Activated naive CD8-positive, alpha-beta T cell treated with anti-CD3 and anti-CD28 coated beads, Interleukin-2, amount 50 U/mL, for 16 hours (primary cell): ENCODE measurements around the gene GNA12.

ENCODE experiments used
- DNase-seq: peaks from one replicate; pipeline ENCODE4 v3.0.0-alpha.2; 2020; ENCODE audit warnings: low read depth, low spot score

GNA12 gene

DNA sequence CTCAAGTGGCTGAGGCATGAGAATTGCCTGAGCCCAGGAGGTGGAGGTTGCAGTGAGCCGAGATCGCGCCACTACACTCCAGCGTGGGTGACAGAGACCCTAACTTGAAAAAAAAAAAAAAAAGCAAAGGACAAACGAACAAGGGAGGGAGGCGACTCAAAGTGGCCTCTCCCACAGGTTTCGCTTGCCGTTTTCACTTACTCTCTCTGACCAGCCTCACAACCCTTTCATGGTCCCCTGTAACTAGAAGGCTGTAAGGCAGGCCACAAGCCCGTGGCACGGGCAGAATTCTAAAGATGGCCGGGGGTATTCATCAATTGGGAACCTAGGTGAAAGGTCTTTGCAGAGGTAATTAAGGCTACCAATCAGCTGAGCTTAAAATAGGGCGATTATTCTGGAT lies 25.5 kb downstream of the GNA12 start:
- no peak for DNase-seq

DNA sequence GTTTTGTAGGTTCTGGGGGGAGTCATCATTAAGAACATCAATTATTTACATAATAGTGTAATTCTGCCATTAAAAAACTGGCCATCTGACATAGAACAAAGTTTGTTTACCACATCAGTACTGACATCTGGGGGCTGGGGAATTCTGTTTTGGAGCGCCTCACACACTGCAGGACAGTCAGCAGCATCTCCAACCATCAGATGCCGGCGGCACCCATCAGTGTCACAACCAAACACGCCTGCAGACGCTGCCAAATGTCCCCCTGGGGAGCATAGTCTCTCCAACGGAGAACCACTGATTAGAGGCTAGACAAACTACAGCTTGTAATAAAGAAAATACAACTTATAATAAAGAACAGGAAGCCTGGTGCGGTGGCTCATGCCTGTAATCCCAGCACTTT lies 26.0 kb downstream of the GNA12 start:
- DNase-seq: no peak

DNA sequence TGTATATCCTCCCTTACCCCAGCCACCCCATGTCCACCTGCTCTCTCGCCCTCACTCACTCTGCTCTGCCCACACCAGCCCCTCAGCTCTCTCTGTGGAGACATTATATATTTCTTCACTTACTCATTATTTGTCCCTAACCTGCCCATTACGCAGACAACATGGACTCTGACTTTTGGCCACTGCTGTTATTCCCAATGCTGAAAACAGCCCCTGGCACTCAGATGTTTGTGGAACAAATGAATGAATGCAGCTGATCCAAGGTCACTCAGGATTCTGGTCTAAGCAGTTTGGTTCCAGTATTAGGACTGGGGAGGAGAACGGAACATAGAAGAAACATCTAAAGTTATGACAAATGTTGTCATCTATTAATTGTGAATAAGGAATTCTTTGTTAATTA lies 26.7 kb downstream of the GNA12 start:
- no peak for DNase-seq

DNA sequence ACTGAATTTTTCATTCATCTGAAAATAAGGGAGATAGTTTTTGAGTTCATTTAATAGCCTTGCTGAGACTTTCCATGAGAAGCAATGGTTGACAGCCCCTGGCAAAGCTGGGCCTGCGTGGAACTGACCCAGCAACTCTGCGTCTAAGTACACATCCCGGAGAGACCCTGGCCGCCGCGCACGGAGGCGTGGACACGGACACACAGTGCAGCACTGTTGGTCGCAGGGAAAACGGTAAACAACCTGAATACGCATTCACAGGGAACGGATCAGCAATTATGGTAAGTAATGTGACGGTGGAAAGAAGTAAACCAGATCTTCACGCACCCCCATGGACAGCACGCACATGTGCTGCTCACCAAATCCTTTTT lies 28.2 kb downstream of the GNA12 start:
- no peak for DNase-seq

DNA sequence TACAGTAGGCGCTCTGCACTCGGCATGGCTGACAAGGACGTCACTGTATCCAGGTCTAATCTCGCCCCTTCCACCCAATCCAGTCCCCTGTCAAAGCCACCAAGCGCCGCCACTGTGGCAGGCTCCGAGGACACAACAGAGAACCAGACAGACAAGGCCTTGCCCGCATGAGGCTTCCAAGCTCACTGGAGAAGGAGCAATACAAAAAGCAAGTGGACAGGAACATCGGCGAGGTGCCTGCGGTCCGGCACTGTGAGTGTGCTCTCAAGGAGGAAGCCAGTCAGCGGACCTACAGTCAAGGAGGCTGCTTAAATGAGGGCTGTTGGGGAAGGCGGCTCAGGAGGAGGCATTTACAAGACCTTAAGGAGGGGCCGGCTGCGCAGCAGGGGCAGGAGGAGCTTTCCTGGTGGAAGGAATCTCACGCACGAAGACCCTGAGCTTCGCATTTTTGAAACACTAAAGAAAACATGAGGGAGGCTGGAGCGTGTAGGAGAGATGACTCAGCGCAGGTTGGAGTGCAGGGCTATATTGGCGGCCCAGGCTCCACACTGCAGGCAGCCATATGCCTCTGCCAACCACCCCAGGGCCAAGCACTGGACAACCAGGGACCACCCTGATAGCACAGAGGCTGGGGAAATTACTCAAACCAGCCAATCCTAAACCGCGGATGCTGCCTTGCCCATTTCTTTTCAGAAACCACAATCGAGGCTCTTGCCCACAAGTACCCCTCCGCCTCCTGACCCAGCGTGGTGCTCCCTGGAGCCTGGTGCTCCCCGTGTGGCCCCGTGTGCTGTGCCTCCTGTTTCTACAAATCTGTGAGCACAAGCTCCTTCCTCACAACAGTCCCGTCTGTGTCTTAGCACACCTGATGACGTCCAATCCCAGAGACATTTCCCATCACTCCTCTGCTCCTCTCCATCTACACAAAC lies 28.9 kb downstream of the GNA12 start:
- no peak for DNase-seq

DNA sequence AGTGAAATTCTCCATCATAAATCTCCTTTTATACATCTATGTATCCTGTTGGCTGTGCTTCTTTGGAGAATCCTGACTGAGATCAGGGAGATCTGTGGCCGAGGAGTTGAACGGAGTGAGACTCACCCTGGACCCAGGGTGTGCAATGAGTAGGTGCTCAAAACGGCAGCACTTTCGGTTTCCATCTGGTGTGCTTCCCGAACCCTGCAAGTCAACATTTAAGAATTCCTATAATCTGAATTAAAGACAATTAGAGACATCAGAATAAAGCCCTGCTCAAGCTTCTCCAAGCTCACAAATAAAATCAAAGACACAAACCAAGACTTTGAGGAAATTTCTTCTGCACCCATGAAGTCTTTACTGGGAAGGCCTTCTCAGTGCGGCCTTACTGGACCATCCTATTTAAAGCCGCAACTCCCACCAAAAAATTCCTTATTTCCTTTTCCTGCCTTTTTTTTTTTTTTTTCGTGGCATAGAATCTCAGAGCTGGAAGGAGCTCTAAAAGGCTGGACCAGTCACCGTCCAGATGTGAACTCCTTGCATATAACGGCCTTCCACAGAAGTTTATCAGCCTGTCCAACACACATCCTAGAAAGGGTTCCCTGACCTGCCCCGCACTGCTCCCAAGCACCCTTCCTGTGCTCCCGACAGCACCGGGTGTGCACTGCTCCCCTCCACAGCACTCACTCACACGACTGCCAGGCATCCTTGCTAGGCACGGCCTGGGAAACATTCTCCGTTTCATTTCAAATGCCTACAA lies 29.7 kb downstream of the GNA12 start:
- no peak for DNase-seq

DNA sequence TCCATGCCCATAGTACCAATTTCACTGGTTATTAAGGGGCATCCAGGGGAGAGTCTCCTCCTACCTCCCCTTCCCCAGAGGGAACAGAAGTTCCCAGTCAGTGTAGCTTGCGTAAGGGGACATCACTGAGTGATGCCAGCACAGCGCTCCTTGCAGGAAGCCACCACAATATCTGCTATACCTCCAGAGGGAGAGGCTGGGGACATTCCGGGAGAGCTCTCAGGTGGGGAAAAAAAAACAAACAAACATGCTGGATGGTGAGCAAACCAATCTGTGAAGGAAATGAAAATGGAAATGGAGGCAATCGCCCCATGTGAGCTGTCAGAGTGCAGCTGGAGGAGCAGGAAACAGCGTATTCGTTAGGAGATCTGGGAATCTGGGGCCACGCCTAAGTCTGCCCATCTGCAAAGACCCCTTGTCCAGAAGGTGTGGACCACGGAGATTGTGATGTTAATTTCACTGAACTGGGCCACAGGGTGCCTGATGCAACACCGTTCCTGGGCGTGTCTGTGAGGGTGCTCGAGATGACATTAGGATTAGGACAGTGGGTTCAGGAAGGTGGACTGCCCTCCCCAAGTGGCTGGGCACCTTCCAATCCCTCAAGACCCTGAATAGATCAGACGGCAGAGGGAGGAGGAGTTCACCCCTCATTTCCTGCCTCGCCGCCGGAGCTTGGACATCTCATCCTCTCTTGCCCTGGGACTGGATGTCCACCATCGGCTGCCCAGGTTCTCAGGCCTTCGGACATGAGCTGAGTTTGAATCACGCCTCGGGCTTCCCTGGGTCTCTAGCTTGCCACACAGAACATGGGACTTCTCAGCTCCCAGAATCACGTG lies 30.5 kb downstream of the GNA12 start:
- DNase-seq: no peak

DNA sequence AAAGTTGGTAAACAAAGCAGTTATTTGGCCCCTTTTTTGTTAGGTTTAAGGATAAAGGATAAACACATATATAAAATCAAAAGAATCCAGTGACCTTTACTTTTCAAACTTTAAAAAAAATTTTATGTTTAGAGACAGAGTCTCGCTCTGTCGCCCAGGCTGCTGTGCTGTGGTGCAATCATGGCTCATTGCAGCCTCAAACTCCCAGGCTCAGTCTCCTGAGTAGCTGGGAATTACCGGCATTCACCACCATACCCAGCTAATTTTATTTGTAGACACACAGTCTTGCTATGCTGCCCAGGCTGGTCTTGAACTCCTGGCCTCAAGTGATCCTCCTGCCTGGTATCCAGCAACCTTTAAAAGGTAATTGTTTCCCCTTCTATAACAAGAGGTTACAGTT lies 31.3 kb downstream of the GNA12 start:
- DNase-seq: no peak

DNA sequence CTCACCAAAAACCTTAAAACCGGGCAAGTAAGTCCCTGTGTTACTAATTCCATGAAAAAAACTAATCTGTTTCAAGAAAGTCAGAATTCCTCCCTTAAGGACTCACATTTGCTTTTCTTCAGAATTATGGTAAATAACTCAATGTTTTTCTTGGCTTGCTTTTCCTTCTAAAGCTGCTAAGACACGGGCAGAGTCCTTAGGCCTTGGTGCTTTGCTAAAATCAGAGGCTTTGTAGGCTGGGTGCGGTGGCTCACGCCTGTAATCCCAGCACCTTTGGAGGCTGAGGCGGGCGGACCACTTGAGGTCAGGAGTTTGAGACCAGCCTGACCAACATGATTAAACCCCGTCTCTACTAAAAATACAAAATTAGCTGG lies 32.0 kb downstream of the GNA12 start:
- DNase-seq: no peak

DNA sequence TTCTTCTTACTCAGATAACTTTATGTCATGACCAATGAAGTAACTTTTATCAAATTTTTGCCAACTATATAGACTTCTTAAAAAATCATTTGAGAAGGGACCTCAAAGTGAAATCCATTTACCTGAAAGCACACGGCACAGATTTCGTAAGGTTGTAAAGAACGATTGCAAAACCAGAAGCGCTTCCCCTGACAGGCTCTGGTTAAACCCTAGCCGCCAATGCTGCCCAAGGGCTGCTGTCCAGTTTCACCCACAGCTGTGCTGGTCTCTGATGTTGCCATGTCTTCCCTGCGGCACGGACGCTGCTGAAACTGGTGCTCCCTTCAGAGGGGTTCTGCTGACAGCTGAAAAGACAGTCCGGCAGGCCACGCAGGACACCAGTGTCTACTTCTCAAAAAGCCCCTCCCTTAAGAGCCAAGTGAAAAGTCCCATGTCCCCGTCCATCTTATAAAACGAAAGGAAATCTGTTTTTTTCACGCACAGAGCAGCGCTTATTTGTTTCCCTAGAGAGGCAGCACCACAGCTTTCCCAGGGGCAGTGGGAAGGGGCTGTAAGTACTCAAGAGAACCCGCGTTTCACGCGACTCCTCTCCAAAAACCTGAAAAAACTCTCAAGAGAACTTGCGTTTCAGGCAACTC lies 32.5 kb downstream of the GNA12 start:
- no peak for DNase-seq

DNA sequence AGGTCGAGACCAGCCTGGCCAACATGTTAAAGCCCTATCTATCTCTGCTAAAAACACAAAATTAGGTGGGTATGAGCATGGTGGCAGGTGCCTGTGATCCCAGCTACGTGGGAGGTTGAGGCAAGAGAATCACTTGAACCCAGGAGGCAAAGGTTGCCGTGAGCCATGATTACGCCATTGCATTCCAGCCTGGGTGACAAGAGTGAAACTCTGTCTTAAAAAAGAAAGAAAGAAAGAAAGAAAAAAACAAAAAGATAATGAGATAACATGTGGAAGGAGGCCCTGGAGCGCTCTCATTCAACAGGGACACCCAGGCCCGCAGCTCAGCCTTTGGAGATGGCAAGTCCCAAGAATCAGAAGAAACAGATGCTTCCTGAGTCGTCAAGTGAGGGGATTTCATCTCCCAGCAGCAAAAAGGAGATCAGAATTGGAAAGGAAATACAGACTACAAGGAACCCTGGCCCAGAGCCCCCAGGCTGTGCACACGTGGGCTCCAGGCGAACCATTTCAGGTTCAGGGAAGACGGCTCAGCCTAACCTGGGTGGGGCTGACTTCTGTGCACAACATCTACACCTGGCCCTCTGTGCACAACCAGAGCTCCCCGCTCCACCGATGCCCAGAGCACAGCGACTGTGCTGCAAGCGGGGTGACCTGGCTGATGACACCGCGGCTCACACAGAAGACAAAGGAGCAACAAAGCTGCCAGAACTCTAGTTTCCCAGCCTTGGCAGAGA lies 33.3 kb downstream of the GNA12 start:
- DNase-seq: no peak

DNA sequence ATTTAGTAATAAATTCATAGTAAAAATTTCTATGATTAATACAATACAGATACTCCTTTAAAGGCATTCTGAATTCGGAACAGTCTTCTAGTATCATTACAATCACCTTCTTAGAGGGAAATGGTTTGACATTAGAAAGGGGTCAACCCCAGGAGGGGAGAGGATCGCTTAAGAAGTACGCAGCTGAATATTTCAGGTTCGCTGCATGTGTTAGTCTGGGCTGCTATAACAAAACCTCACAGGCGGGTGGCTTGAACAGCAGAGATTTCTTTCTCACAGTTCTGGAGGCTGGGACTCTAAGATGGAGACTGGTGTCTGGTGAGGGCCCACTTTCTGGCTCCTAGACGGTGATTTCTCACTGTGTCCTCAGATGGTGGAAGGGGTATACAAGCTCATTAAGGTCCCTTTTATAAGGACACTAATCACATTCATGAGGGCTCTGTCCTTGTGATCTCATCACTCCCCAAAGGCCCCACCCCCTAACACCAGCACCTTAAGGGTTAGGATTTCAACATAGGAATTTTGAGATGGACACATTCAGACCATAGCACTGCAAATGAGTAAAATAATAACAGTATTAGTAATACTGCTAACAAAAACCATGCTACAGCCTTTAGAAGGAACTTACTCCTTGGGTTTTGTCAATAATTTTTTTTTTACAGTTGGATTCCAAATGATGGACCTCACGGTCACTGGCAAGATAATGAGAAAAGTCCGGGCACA lies 34.0 kb downstream of the GNA12 start:
- no peak for DNase-seq

DNA sequence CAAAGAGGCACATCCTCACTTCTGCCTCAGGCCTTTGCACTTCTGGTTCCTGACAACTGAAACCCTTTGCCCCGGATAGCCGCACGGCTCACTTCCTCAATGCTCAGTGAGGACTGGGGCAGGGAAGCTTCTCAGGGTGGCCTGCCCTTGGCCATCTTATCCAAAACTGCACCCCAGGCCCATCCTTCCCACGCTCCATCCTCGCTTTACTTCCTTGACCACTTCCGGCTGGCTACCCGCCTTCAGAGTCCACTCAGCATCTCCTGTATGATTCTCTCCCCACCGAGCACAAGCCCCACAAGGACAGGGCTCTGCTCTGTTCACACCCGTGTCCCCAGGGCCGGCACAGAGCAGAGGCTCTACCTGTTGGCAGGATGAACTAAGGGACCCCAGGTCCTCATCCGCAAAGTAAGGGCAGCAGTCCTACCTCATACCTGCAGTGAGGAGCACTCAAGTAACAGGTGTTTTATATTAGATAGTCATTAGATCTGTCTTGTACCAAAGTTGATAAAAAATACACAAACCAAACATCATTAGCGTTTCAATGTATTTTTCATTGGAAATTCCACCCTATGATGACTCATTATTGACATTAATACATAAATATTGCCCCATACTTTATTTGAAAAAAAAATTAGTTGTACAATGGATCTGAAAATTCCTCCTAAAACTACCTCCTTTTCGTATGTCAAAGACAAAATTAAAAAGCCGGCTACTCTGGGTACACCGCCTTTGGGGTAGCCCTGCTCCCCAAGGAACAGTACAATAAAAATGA lies 35.0 kb downstream of the GNA12 start:
- no peak for DNase-seq

DNA sequence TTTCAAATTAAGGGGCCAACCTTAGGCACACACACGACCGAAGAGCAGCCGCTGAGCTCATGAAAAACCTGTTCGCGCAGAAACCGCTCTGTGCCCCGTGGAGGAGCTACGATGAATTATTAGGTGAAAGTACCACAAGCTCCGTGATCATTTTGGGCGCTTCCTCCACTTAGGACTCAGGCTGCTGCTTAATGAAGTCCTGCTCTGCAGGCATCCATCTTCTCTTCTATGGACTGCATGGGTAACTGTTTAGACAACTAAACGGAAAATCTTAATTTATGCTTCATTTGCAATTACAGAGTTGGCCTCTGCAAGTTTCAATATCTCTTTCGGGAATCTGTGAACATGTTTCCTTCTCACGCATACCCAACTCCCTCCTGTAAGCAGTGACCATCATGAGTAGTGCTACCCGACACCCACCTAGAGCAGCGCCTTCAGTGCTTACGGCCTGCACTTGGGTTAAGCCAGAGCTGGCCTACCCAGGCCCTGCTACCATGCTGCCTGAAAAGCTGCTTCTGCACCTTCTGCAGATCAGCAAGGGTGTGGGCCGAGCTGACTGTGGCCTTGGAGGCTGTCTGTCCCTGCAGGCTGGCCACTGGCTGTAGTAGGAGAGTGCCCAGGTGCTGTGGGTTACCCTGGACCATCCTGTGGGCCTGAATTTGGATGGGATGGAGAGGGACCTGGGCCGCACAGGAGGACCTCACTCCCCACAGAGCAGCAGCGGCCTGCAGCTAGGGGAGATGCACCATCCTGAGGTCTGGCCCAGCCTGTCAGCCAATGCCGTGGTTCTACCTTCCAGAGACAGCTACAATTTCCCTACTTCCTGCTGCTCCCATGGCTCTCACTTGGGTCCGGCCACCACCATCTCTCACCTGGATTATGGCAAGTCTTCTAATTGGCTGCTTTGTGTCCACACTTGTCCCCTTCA lies 36.0 kb downstream of the GNA12 start:
- DNase-seq: no peak

DNA sequence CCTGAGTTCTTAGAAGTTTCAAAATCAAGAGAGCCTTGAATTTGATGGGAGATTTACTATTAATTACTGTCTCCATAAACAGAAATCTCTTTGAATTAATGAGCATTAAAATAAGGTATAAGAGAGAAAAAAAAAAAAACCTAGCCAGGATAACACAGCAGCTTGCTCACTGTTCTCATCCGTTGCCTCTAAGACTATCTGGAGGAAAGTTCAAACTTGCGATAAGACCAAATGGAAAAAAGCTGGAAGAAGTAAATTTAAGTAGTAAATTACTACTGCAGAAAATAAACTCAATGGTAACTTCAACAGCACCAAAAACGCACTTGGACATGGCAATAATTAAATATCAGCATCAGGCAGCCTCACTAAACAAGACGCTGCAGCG lies 36.7 kb downstream of the GNA12 start:
- no peak for DNase-seq

DNA sequence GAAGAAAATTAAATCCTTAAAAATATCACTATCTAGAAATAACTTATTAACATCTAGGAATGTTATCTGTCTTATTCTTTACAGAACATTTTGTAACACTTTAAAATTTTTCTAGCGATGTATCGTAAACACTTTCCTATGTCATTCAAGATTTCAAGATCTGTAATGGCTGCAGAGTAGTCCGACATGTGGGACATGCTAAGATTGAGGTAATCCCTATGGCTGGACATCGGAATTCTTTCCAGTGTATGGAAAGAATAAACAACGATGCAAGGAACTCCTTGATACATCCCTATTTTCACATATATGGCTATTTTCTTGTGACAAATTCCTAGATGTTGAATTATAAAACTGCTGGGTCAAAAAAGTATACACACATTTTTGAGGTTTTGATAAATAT lies 37.5 kb downstream of the GNA12 start:
- no peak for DNase-seq

DNA sequence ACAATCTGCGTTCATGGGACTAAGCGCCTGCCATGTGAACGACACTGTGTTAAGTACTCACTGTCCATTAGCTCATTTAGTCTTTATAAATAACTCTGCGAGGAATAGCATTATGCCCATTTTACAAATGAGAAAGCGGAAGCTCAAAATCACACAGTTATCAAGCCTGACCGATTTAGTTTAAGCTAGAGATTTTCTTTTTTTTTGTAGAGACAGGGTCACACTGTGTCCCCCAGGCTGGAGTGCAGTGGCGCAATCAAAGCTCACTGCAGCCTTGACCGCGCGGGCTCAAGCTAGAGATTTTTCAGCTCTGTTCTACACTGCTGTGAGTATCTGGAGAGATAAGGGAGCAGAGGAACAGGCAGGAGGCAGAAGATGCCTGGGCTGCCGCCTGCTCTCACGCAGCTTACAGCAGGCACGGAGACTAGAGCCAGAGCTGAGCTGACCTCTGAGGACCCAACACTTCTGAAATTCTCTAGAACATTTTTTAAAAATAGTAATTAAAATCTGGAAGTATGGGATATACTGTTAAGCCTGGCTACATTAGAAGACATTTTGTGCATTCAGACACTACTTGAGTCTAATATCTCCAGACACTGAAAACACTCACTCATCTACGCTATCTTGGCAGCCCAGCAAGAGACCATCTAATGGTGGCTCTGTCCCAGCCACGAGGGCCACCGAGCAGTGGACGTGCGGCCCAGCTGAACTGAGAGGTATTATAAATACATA lies 38.7 kb downstream of the GNA12 start:
- DNase-seq: no peak

DNA sequence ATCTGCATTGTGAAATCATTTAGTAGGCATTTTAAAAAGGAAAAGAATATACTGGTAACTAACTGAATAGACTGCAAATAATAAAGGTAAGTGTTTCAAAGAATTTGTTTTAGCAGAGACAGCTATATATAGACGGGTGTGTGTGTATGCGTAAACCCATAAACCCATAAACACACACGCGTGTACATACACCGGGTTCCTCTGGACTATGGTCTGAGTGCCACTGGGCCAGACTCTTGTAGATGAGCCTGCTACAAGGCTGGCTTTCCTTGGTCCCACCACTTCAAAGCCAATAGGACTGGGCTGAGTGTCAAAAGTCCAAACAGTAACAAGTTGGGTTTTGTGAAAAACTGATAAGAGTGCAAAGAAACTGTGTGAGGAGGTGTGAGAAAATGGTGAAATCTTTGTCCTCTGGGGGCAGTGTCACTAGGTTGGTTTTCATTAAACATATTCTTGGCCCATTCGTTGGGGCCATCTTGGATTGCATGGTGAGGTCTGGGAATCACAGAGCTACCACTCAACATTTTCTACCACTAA lies 39.8 kb downstream of the GNA12 start:
- no peak for DNase-seq
